Renal pelvis (tissue), 12 donors: ENCODE data around the gene SMKR1. TPM values are rescaled to one million over a fixed set of nuclear protein-coding genes. Genes with fewer than 3 reads are reported as not detected.
"Not testable (repeated sequence)": the region's sequence is repeated elsewhere in the genome, so short reads cannot be mapped to it uniquely, and the experiment has no call there.

Experiments
- DNase-seq: peaks from one replicate; pipeline ENCODE4 v3.0.0-alpha.2; 2013
- long read RNA-seq, 16 experiments: transcript quantifications; one replicate each; lab custom pipeline, GENCODE V29; 2026
- polyA plus RNA-seq, 3 donors: library from polyadenylated mRNA; unstranded; fragments of 120-200 nt; gene quantifications; one replicate each; pipeline ENCODE4 v1.2.1, GENCODE V29; 2013; ENCODE audit not compliant: insufficient read length in 3 of 3

The SMKR1 gene
- 1 to 10 TPM; 3.2 to 3.6 (median 3.5) TPM for polyA plus RNA-seq
- long read RNA-seq, donor 1, partial matches to known transcripts, result 0 of 2 reads
- long read RNA-seq, donor 1, other reads (novel, unspliced or antisense), result 0 of 2 reads
- long read RNA-seq, donor 2, partial matches to known transcripts, result 0 of 2 reads
- long read RNA-seq, donor 2, other reads (novel, unspliced or antisense), result 0 of 2 reads
- long read RNA-seq, donor 3, partial matches to known transcripts, result 0 of 2 reads
- long read RNA-seq, donor 3, other reads (novel, unspliced or antisense), result 0 of 2 reads
- long read RNA-seq, donor 4, partial matches to known transcripts, result 0 of 3 reads
- long read RNA-seq, donor 4, other reads (novel, unspliced or antisense), result 0 of 3 reads
- long read RNA-seq, donor 5, partial matches to known transcripts, result 0 of 1 reads
- long read RNA-seq, donor 5, other reads (novel, unspliced or antisense), result 0 of 1 reads
- long read RNA-seq, donor 6, partial matches to known transcripts, result 0 of 1 reads
- long read RNA-seq, donor 6, other reads (novel, unspliced or antisense), result 0 of 1 reads
- long read RNA-seq, donor 7, partial matches to known transcripts, result 0 of 2 reads
- long read RNA-seq, donor 7, other reads (novel, unspliced or antisense), result 0 of 2 reads
- long read RNA-seq, donor 8, result 0 reads
- long read RNA-seq, donor 9, partial matches to known transcripts, result 0 of 1 reads
- long read RNA-seq, donor 9, other reads (novel, unspliced or antisense), result 0 of 1 reads
- long read RNA-seq, donor 10, result 0 reads
- long read RNA-seq, donor 11, result 0 reads
- long read RNA-seq, donor 12, partial matches to known transcripts, result 0 of 1 reads
- long read RNA-seq, donor 12, other reads (novel, unspliced or antisense), result 0 of 1 reads
- long read RNA-seq, donor 13, result 0 reads
- long read RNA-seq, donor 14, partial matches to known transcripts, result 0 of 2 reads
- long read RNA-seq, donor 14, other reads (novel, unspliced or antisense), result 0 of 2 reads
- long read RNA-seq, donor 15, partial matches to known transcripts, result 0 of 1 reads
- long read RNA-seq, donor 15, other reads (novel, unspliced or antisense), result 0 of 1 reads
- long read RNA-seq, donor 16, partial matches to known transcripts, result 0 of 4 reads
- long read RNA-seq, donor 16, other reads (novel, unspliced or antisense), result 0 of 4 reads

DNA sequence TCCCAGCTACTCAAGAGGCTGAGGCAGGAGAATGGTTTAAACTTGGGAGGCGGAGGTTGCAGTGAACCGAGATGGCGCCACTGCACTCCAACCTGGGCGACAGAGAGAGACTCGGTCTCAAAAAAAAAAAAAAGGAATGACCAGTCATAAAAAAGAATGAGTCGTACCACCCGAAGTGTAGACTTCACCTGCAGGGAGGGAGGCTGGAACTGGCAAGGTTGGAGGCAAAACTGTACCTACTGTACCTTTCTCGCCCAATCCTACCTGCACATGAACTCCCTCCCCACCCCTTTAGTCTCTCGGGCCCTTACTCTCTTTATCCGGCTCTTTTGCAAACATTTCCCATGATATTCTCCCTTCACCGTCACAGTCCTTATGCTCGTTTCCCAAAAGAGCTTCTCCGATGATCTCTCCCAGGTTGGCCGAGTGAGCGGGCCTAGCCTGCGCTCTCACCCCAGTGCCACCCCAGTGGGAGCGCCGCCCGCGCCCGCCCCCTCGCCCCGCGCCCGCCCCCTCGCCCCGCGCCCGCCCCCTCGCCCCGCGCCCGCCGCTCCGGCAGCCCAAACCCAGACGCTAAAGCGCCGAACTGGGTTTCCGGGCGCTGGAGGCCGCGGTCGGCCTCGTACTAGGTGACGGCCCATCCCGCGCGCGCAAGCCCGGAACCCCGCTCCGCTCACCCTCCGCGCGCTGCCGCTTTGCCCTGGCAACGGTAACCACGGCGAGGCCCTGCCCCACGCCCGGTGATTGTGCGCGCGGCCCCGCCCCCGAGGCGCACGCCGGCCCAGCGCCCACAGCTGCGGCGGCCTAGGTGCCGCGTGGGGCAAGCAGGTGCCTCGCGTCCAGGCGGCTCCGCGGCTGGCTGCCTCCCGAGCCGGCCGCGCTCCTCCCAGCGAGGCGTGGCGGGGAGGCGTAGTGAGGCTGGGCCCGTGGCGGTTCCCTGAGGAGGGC, at the start of gene SMKR1:
TSS of gene SMKR1 (plus strand) at position 772 of the 948 bp plus-strand sequence. CDS start 294 bp downstream, outside the sequence.
- DNase-seq, result peak; percentile 56

DNA sequence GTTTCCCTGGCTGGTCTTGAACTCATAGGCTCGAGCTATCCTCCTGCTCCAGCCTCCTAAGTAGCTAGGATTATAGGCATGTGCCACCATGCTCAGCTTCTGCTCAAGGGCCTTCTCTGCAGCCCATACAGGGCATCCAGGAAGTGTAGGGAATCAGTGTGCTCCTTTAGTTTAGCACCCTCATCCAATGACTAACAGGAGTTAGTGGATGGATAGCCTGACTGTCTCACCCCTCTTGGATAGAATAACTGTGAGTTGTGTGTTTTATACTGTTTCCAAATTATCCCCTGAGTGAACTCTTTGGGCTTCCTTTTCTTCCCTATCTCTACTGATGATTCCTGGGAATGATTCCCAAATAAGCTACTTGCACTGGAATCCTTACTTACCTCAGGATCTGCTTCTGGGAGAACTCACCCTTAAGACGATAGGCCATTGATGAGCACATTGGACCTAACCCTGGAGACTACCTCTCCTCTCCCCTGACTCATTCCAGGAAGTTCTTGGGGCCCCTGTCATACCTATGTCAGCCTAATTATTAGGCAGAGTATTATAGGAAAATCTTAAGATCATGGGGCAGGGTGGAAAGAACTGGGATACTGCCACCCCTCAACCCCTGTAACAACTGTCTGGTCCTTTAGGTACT, 49.6 kb upstream of the SMKR1 start:
- DNase-seq, result no peak

GRCh38 chr7:129453510-129454248, 48.7 kb upstream of the SMKR1 start:
- DNase-seq, result no peak

GRCh38 chr7:129454249-129454551, 48.1 kb upstream of the SMKR1 start:
- no peak for DNase-seq

DNA sequence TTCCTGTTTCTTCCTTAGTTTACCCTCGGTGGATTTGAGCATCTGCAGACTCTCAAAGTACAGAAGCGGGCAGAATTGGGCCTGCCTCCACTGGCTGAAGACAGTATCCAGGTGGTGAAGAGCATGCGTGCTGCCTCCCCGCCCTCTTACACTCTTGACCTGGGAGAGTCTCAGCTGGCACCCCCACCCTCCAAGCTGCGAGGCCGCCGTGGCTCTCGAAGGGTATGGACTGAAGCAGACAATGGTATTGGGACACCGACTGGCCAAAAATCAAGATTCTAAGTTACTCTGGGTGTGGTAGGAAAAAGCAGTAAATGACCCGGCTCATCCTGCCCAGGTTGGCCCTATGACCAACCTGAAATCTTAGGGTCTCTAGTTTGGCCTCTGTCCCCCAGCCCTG, 45.9 kb upstream of the SMKR1 start:
- no peak for DNase-seq

DNA sequence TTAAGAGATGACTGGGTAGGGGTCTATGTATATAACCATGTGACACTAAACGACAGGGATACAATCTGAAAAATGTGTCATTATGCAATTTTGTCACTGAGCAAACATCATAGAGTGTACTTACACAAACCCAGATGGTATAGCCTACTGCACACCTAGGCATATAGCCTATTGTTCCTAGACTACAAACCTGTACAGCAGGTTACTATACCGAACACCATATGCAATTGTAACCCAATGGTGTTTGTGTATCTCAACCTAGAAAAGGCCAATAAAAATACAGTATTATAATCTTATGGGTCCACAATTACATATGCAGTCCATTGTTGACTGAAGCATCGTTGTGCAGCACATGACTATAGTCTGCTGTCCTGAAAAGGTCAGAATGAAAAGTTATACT, 45.2 kb upstream of the SMKR1 start:
- DNase-seq, result no peak

GRCh38 chr7:129458171-129458570, 44.2 kb upstream of the SMKR1 start:
- DNase-seq, result no peak

DNA sequence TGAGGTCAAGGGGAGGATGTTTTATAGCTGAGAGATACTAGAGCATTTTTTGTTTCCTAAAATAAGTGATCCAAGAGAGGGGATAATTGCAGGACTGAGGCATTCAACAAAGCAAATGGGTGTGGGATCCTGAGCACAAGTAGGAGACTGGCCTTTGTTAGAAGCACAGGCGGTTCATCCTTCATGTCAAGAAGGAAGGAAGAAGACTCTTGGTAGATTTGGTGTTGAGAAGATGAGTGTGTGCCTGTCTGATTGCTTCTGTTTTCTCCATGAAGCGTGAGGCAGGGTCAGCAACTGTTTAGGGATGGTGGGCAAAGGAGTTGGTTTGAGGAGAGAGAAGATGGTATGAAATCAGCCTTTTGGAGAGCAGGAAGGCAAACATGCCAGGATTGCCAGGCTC, 40.5 kb upstream of the SMKR1 start:
- no peak for DNase-seq

- DNase-seq, result no peak
These were observed 39.9 kb upstream of the SMKR1 start for GRCh38 chr7:129462420-129462819.

GRCh38 chr7:129464194-129464593, 38.1 kb upstream of the SMKR1 start:
- DNase-seq, result no peak

DNA sequence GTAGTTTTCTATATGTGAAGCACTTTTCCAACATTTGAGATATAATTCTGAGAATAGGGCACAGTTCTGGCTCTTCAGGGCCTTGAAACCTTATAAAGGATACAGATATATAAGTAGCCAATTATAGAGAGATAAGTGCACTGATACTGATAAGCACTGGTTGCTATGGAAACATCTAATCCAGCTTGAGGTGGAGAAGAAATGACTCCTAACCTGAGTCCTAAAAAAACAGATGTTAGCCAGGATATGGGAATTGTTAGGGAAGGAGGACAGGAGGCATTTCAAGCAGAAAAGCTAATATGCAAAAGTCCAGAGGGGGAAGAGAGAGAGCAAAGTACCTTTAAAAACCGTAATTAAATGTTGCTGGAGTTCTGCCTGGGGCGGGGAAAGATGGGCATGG, 37.3 kb upstream of the SMKR1 start:
- no peak for DNase-seq

DNA sequence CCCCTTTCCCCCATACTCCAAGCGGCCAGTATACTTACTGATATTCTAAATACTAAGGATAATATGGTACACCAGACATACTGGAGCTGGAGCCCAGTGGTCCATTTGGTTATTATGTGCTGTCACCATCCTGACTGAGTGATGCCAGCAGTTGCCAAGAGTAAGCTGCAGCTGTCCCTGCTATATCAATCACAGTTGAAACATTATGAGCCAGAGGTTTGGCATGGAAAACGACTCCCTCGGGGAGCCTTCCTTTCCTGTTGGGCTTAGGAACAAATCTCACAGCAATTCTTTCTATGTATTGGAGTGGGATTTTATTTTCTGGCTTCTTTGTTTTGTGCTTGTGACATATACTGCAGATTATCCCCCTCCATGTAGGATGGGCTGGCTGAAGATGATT, 35.5 kb upstream of the SMKR1 start:
- DNase-seq, result no peak

DNA sequence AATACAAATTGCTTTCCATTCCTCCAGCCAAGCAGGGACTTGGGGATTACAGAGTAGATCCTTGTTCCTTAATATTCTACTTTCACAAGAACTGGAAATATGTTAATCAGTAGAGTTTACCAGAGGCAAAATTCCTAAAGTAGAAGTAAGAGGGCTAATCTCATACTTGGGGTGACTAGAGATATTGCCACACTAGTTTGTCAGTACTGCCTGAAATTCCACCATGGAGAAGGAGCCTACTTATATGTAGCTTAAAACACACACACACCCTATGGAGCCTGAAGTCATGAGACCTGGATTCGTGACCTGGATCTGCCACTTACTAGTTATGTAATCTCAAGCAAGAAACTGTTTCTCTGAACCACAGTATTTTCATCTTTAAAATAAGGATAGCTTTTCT, 34.2 kb upstream of the SMKR1 start:
- DNase-seq, result no peak

DNA sequence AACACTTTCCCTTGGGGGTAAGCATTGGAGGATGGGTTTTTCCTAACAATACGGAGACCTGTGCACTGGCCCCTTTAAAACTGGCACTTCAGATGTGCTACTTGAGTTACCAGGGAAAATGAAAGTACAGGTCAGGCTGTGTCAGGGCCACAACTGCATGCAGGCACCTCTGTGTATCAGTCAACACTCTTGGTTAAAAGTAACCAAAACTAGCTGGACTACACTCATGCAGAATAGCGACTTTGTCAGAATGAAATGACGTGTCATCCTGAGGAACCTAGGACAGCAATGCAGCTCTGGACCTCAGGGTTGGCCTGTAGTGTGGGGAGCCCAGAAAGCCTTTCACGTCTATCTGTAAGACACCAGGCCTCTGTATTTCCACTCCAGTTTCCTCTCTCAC, 33.8 kb upstream of the SMKR1 start:
- DNase-seq, result no peak

- DNase-seq, result no peak
These were observed 32.4 kb upstream of the SMKR1 start for GRCh38 chr7:129469930-129470329.

- DNase-seq, result no peak
These were observed 31.9 kb upstream of the SMKR1 start for GRCh38 chr7:129470411-129470810.

DNA sequence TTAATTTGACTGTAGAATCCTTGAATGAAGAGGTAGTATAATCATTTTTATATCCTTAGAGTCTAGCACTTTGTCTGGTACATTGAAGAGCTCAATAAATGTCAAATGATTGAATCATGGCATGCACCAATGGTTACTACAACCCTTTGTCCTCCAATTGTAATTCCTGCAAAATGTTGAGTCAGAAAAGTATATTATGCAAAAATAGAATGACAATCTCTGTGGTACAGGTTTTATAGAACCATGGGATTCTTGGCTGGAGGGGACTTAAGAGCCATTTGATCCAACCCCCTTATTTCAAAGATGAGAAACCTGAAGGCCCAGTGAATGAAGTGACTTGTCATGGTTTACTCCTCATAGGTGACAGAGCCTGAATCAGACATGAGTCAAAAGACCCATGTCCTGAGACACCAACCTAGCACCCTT, 30.9 kb upstream of the SMKR1 start:
- no peak for DNase-seq

DNA sequence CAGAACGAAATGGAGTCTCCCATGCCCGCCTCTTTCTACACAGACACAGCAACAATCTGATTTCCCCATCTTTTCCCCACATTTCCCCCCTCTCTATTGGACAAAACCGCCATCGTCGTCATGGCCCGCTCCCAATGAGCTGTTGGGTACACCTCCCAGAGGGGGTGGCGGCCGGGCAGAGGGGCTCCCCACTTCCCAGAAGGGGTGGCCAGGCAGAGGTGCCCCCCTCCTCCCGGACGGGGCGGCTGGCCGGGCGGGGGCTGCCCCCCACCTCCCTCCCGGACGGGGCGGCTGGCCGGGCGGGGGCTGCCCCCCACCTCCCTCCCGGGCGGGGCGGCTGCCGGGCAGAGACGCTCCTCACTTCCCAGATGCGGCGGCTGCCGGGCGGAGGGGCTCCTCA, 26.4 kb upstream of the SMKR1 start:
- not testable (repeated sequence) for DNase-seq

GRCh38 chr7:129476398-129476797, 25.9 kb upstream of the SMKR1 start:
- not testable (repeated sequence) for DNase-seq

GRCh38 chr7:129479831-129480230, 22.5 kb upstream of the SMKR1 start:
- DNase-seq, result no peak
